DND-41 (cell line): Measurements from ENCODE around the gene PNLDC1.

Source experiments
- ATAC-seq: fragments of 200-7000 bp; cut with Tn5 transposase; 3 replicates; pipeline ENCODE4 v1.9.1; 2021; ENCODE audit warnings: low read depth; ENCODE audit not compliant: insufficient read depth
- DNase-seq: peaks from one replicate; pipeline ENCODE4 v3.0.0-alpha.2; 2020
- H2AFZ ChIP-seq: 2 replicates; pipeline ENCODE4 v1.6.0; 2012; ENCODE audit warnings: low read depth, low read length
- H3K27ac ChIP-seq: 2 replicates; pipeline ENCODE4 v1.5.1; 2012; ENCODE audit warnings: low read length, inconsistent platforms
- H3K27me3 ChIP-seq: fragments of 200-600 bp; sonication (generic); 2 replicates; pipeline ENCODE4 v1.6.0; 2012; ENCODE audit warnings: low read length, mild to moderate bottlenecking, inconsistent platforms; ENCODE audit not compliant: insufficient read depth, poor library complexity
- H3K36me3 ChIP-seq: 2 replicates; pipeline ENCODE4 v1.5.1; 2012; ENCODE audit warnings: low read length, inconsistent platforms; ENCODE audit not compliant: insufficient read depth
- H3K4me1 ChIP-seq: 2 replicates; pipeline ENCODE4 v1.5.1; 2012; ENCODE audit warnings: mild to moderate bottlenecking, low read length; ENCODE audit not compliant: insufficient read depth
- H3K4me2 ChIP-seq: 2 replicates; pipeline ENCODE4 v1.6.0; 2012; ENCODE audit warnings: mild to moderate bottlenecking, moderate library complexity, low read length, inconsistent platforms; ENCODE audit not compliant: insufficient read depth
- H3K4me3 ChIP-seq, 2 experiments: fragments of 200-600 bp in 1 of 2; shearing (Covaris generic) in 1 of 2; 2 replicates each; pipeline ENCODE4 v1.5.1; 2012 to 2016; ENCODE audit warnings: inconsistent platforms in 2 of 2, low read length in 2 of 2, mild to moderate bottlenecking in 2 of 2, low read depth in 1 of 2, moderate library complexity in 1 of 2
- H3K79me2 ChIP-seq: 2 replicates; pipeline ENCODE4 v1.6.0; 2012; ENCODE audit warnings: low read length, inconsistent platforms; ENCODE audit not compliant: insufficient read depth
- H3K9ac ChIP-seq: 2 replicates; pipeline ENCODE4 v1.6.0; 2012; ENCODE audit warnings: low read depth, mild to moderate bottlenecking, inconsistent platforms, low read length, moderate library complexity
- H3K9me3 ChIP-seq: 2 replicates; pipeline ENCODE4 v1.5.1; 2012; ENCODE audit warnings: low read length, moderate library complexity, mild to moderate bottlenecking, inconsistent platforms; ENCODE audit not compliant: insufficient read depth, severe bottlenecking
- H4K20me1 ChIP-seq: 2 replicates; pipeline ENCODE4 v1.6.0; 2012; ENCODE audit warnings: low read length; ENCODE audit not compliant: insufficient read depth
- CTCF ChIP-seq: IDR thresholded peaks from 2 replicates; pipeline ENCODE4 v1.5.1; 2012; ENCODE audit warnings: borderline replicate concordance, low read length, moderate library complexity, mild to moderate bottlenecking; ENCODE audit not compliant: poor library complexity, severe bottlenecking; ENCODE audit errors: extremely low read depth
- EZH2 ChIP-seq: IDR thresholded peaks from 3 replicates; pipeline ENCODE4 v1.6.1; 2012; ENCODE audit warnings: borderline replicate concordance, low read depth, mild to moderate bottlenecking, moderate library complexity, low read length, inconsistent platforms; ENCODE audit not compliant: severe bottlenecking

Gene PNLDC1

GRCh38 chr6:159836718-159837490 lies 36.8 kb downstream of the PNLDC1 start:
- peaks cover 13% of the 10 kb centered on the region for H3K4me1 ChIP-seq
- H3K27me3 ChIP-seq, result no peaks in the 10 kb centered on the region
- no peak overlapping the region for H3K4me2 ChIP-seq
- H3K27ac ChIP-seq, result no peak overlapping the region
- no peak overlapping the region for H3K4me3 ChIP-seq
- H3K9ac ChIP-seq, result no peak overlapping the region
- H3K9me3 ChIP-seq, result no peaks in the 10 kb centered on the region
- no peaks in the 10 kb centered on the region for H3K79me2 ChIP-seq
- no peak for DNase-seq
- no peak overlapping the region for H2AFZ ChIP-seq
- H3K36me3 ChIP-seq, result no peaks in the 10 kb centered on the region
- no peaks in the 10 kb centered on the region for H4K20me1 ChIP-seq
- no peak for TF ChIP-seq EZH2
- TF ChIP-seq CTCF, result no peak
- ATAC-seq, result no peak

- ATAC-seq, result no peak
- Histone ChIP-seq H3K27me3 (no peaks in the 10 kb centered on the region), H3K4me2 (no peak overlapping the region), H3K4me3 (no peak overlapping the region), H3K9me3 (no peaks in the 10 kb centered on the region), H3K9ac (no peak overlapping the region), H3K36me3 (no peaks in the 10 kb centered on the region), H3K27ac (no peak overlapping the region), H3K79me2 (no peaks in the 10 kb centered on the region), H2AFZ (no peak overlapping the region), H4K20me1 (no peaks in the 10 kb centered on the region), H3K4me1 (peaks cover 13% of the 10 kb centered on the region)
- TF ChIP-seq CTCF, result no peak
- no peak for TF ChIP-seq EZH2
- no peak for DNase-seq
Observed at GRCh38 chr6:159837511-159837910, 37.4 kb downstream of the PNLDC1 start.

- TF ChIP-seq EZH2, result no peak
- no peak for TF ChIP-seq CTCF
- H2AFZ ChIP-seq, result no peak overlapping the region
- peaks cover 13% of the 10 kb centered on the region for H3K4me1 ChIP-seq
- H3K27ac ChIP-seq, result no peak overlapping the region
- ATAC-seq (no peak), DNase-seq (no peak)
- H3K9me3 ChIP-seq, result no peaks in the 10 kb centered on the region
- H4K20me1 ChIP-seq, result no peaks in the 10 kb centered on the region
- no peak overlapping the region for H3K9ac ChIP-seq
- no peak overlapping the region for H3K4me2 ChIP-seq
- no peaks in the 10 kb centered on the region for H3K79me2 ChIP-seq
- no peak overlapping the region for H3K4me3 ChIP-seq
- H3K36me3 ChIP-seq, result no peaks in the 10 kb centered on the region
- no peaks in the 10 kb centered on the region for H3K27me3 ChIP-seq
Observed at GRCh38 chr6:159838020-159838744, 38.1 kb downstream of the PNLDC1 start.
